H1 (cell line): Measurements from ENCODE around the gene PEX6. TPM values are rescaled to one million over a fixed set of nuclear protein-coding genes. Genes with fewer than 3 reads are reported as not detected.

ENCODE experiments used
- CTCF ChIA-PET: fragments of 300-600 bp; sonication (Branson Sonifier 250); formaldehyde crosslinking; loops from one replicate; lab custom pipeline; 2021; ENCODE audit not compliant: partially characterized antibody; lab: Charles Lee
- POLR2A ChIA-PET: fragments of 300-600 bp; sonication (Branson Sonifier 250); formaldehyde crosslinking; loops from one replicate; lab custom pipeline; 2021; ENCODE audit warnings: inconsistent platforms; ENCODE audit not compliant: partially characterized antibody; lab: Charles Lee
- DNase-seq, 2 experiments: peaks; one replicate each; pipeline versions ENCODE4 v3.0.0 to v3.0.0-alpha.2; 2010 to 2022; ENCODE audit warnings: low spot score in 2 of 2, low read depth in 1 of 2, mixed read lengths in 1 of 2
- FAIRE-seq: peaks from 2 replicates; lab custom pipeline; 2011; peaks lifted over from hg19 to GRCh38; lab: Jason Lieb, UNC
- H2AFZ ChIP-seq: 2 replicates; pipeline ENCODE4 v1.8.1; 2012; ENCODE audit warnings: low read length, inconsistent platforms
- H2AK5ac ChIP-seq: 2 replicates; pipeline ENCODE4 v1.6.1; 2013; ENCODE audit warnings: low read depth, low read length
- H2BK120ac ChIP-seq: replicated peaks from 2 replicates; pipeline ENCODE3; 2013; ENCODE audit warnings: low read depth, low read length, inconsistent platforms
- H2BK12ac ChIP-seq: 2 replicates; pipeline ENCODE4 v1.6.1; 2013; ENCODE audit warnings: low read depth, low read length
- H2BK15ac ChIP-seq: 2 replicates; pipeline ENCODE4 v1.6.1; 2013; ENCODE audit warnings: low read length
- H2BK20ac ChIP-seq: 2 replicates; pipeline ENCODE4 v1.6.1; 2013; ENCODE audit warnings: low read length
- H2BK5ac ChIP-seq: 2 replicates; pipeline ENCODE4 v1.6.1; 2013; ENCODE audit warnings: low read depth, low read length
- H3K14ac ChIP-seq: 2 replicates; pipeline ENCODE4 v1.6.1; 2013; ENCODE audit warnings: inconsistent platforms; ENCODE audit not compliant: insufficient read length
- H3K18ac ChIP-seq: 2 replicates; pipeline ENCODE4 v1.6.1; 2013; ENCODE audit warnings: low read length; ENCODE audit errors: extremely low read depth
- H3K23ac ChIP-seq: 2 replicates; pipeline ENCODE4 v1.6.1; 2013; ENCODE audit warnings: inconsistent platforms; ENCODE audit not compliant: insufficient read length
- H3K23me2 ChIP-seq: 2 replicates; pipeline ENCODE4 v1.6.1; 2013; ENCODE audit warnings: low read depth, low read length
- H3K27ac ChIP-seq: 2 replicates; pipeline ENCODE4 v1.6.1; 2011; ENCODE audit warnings: low read depth, low read length, inconsistent platforms
- H3K27me3 ChIP-seq, 4 experiments: replicated peaks in 1 of 4; 1 replicate in 1 of 4; 2 replicates in 3 of 4; pipeline versions ENCODE4 v1.6.1 to v1.8.1; 2011 to 2013; ENCODE audit warnings: low read length in 3 of 4, mild to moderate bottlenecking in 3 of 4, inconsistent platforms in 2 of 4, mixed read lengths in 2 of 4, moderate library complexity in 1 of 4; ENCODE audit not compliant: control insufficient read depth in 3 of 4, insufficient read depth in 3 of 4; ENCODE audit errors: extremely low read depth in 1 of 4
- H3K36me3 ChIP-seq, 4 experiments: 2 replicates each; pipeline versions ENCODE4 v1.6.1 to v1.8.1; 2011 to 2013; ENCODE audit warnings: mild to moderate bottlenecking in 4 of 4, low read length in 3 of 4, moderate library complexity in 2 of 4, control low read depth in 1 of 4, inconsistent platforms in 1 of 4; ENCODE audit not compliant: insufficient read depth in 4 of 4, control insufficient read depth in 2 of 4
- H3K4ac ChIP-seq: replicated peaks from 2 replicates; pipeline ENCODE3; 2013; ENCODE audit warnings: low read length, low read depth, mixed read lengths, inconsistent platforms; ENCODE audit not compliant: insufficient read length
- H3K4me1 ChIP-seq, 4 experiments: replicated peaks in 1 of 4; 1 replicate in 1 of 4; 2 replicates in 3 of 4; pipeline versions ENCODE4 v1.6.1 to v1.8.1; 2011 to 2013; ENCODE audit warnings: low read length in 3 of 4, inconsistent platforms in 2 of 4, mixed read lengths in 1 of 4; ENCODE audit not compliant: insufficient read depth in 4 of 4, control insufficient read depth in 3 of 4
- H3K4me2 ChIP-seq, 2 experiments: 2 replicates each; pipeline versions ENCODE4 v1.6.1 to v1.8.1; 2011 to 2013; ENCODE audit warnings: low read depth in 2 of 2, low read length in 2 of 2, control low read depth in 1 of 2, inconsistent platforms in 1 of 2, mild to moderate bottlenecking in 1 of 2; ENCODE audit not compliant: insufficient read depth in 1 of 2
- H3K4me3 ChIP-seq, 4 experiments: fragments of 200-600, 300-600 bp in 1 of 4; sonication (generic), shearing (Covaris generic), sonication (Bioruptor Twin) in 1 of 4; 2 replicates each; pipeline versions ENCODE4 v1.5.1 to v1.8.1; 2011 to 2016; ENCODE audit warnings: low read length in 4 of 4, low read depth in 3 of 4, control low read depth in 2 of 4, inconsistent platforms in 2 of 4, mild to moderate bottlenecking in 2 of 4, mixed read lengths in 1 of 4, moderate library complexity in 1 of 4; ENCODE audit not compliant: insufficient read depth in 2 of 4; ENCODE audit errors: extremely low read depth in 1 of 4
- H3K56ac ChIP-seq: replicated peaks from 2 replicates; pipeline ENCODE3; 2013; ENCODE audit warnings: low read depth, mild to moderate bottlenecking, mixed read lengths, low read length, inconsistent platforms; ENCODE audit not compliant: insufficient read length
- H3K79me1 ChIP-seq: 2 replicates; pipeline ENCODE4 v1.6.1; 2013; ENCODE audit warnings: low read depth, low read length, control low read depth
- H3K79me2 ChIP-seq, 2 experiments: 2 replicates each; pipeline versions ENCODE4 v1.6.1 to v1.8.1; 2012 to 2013; ENCODE audit warnings: low read length in 2 of 2, mild to moderate bottlenecking in 2 of 2, inconsistent platforms in 1 of 2; ENCODE audit not compliant: insufficient read depth in 2 of 2, control insufficient read depth in 1 of 2
- H3K9ac ChIP-seq, 4 experiments: replicated peaks in 1 of 4; 1 replicate in 1 of 4; 2 replicates in 3 of 4; pipeline versions ENCODE4 v1.6.1 to v1.8.1; 2011 to 2013; ENCODE audit warnings: low read depth in 3 of 4, low read length in 3 of 4, control low read depth in 2 of 4, mild to moderate bottlenecking in 2 of 4, moderate library complexity in 2 of 4, inconsistent platforms in 1 of 4; ENCODE audit errors: extremely low read depth in 1 of 4
- H3K9me3 ChIP-seq, 2 experiments: 2 replicates each; pipeline versions ENCODE4 v1.6.1 to v1.8.1; 2012 to 2013; ENCODE audit warnings: mild to moderate bottlenecking in 2 of 2, moderate library complexity in 2 of 2, control low read depth in 1 of 2, inconsistent platforms in 1 of 2, low read depth in 1 of 2, low read length in 1 of 2, mixed read lengths in 1 of 2; ENCODE audit not compliant: insufficient read depth in 2 of 2
- H4K20me1 ChIP-seq, 2 experiments: replicated peaks in 1 of 2; 2 replicates each; pipeline versions ENCODE3 to v1.8.1; 2011 to 2013; ENCODE audit warnings: inconsistent platforms in 2 of 2, low read length in 2 of 2, mild to moderate bottlenecking in 1 of 2; ENCODE audit not compliant: insufficient read depth in 2 of 2, control insufficient read depth in 1 of 2
- H4K5ac ChIP-seq: 2 replicates; pipeline ENCODE4 v1.6.1; 2013; ENCODE audit warnings: low read length, low read depth, mixed read lengths, inconsistent platforms; ENCODE audit not compliant: insufficient read length
- H4K8ac ChIP-seq: 2 replicates; pipeline ENCODE4 v1.8.0; 2013; ENCODE audit warnings: mild to moderate bottlenecking, moderate library complexity, low read length, inconsistent platforms; ENCODE audit not compliant: insufficient read depth; ENCODE audit errors: extremely low read depth
- H4K91ac ChIP-seq: replicated peaks from 2 replicates; pipeline ENCODE3; 2013; ENCODE audit warnings: low read length, mixed read lengths, inconsistent platforms; ENCODE audit not compliant: insufficient read length
- HDAC2 ChIP-seq, 2 experiments: fragments of 300-600 bp in 1 of 2; sonication (generic) in 1 of 2; IDR thresholded peaks; 2 replicates each; pipeline ENCODE4 v1.6.1; 2011 to 2012; ENCODE audit warnings: low read depth in 2 of 2, low read length in 2 of 2, mild to moderate bottlenecking in 2 of 2, moderate library complexity in 2 of 2, borderline replicate concordance in 1 of 2, inconsistent platforms in 1 of 2
- RAD21 ChIP-seq, 2 experiments: IDR thresholded peaks in 1 of 2; conservative IDR thresholded peaks in 1 of 2; 2 replicates each; pipeline ENCODE4 v1.6.1; 2011; ENCODE audit warnings: low read depth in 2 of 2, low read length in 2 of 2, improper control_type of control experiment in 1 of 2, inconsistent platforms in 1 of 2, mild to moderate bottlenecking in 1 of 2, moderate library complexity in 1 of 2
- WGBS, 2 experiments: shearing (Covaris generic) in 1 of 2; methylation state at CpG; one replicate each; pipeline versions ENCODE4 v1.1.6 to v1.1.7; 2013 to 2015; ENCODE audit warnings: low lambda C conversion rate in 2 of 2, mixed read lengths in 2 of 2, inconsistent platforms in 1 of 2, low coverage in 1 of 2, missing lambda C conversion rate in 1 of 2; ENCODE audit not compliant: insufficient replicate concordance in 2 of 2, insufficient coverage in 1 of 2, insufficient read length in 1 of 2; ENCODE audit errors: extremely low coverage in 1 of 2, missing lambda C conversion rate in 1 of 2; 5-methylcytosine and 5-hydroxymethylcytosine counted together
- polyA plus RNA-seq, 7 experiments: library from polyadenylated mRNA; depleted of rRNA in 3 of 7; stranded (reverse) in 5 of 7; unstranded in 2 of 7; fragments of >200 nt in 5 of 7; fragments of 200-250 nt in 2 of 7; gene quantifications; 1 replicate in 5 of 7; 2 replicates in 1 of 7; 4 replicates in 1 of 7; pipeline versions ENCODE4 v1.2.1 to v1.2.3, GENCODE V29; 2011 to 2013; ENCODE audit warnings: missing spikeins in 2 of 7, mixed read lengths in 2 of 7
- total RNA-seq: library from RNA; stranded (reverse); fragmentation: NEBNext Ultra II Directional; extraction: Animal tissue kit (Norgen Biotek cat#: 25700); gene quantifications from 2 replicates; pipeline ENCODE4 v1.2.1, GENCODE V29; 2021
- TF ChIP-seq, protein P1 (sequence below), 3 experiments: IDR thresholded peaks; 1 replicate in 2 of 3; 2 replicates in 1 of 3; pipeline versions ENCODE4 v1.5.1 to v1.6.1; 2011; ENCODE audit warnings: low read length in 3 of 3, mild to moderate bottlenecking in 3 of 3, inconsistent platforms in 2 of 3, low read depth in 1 of 3, moderate library complexity in 1 of 3; ENCODE audit not compliant: insufficient read depth in 1 of 3; ENCODE audit errors: control extremely low read depth in 1 of 3
- TF ChIP-seq, protein P2 (sequence below): IDR thresholded peaks from 2 replicates; pipeline ENCODE4 v1.6.1; 2012; ENCODE audit warnings: inconsistent platforms

PEX6 gene
- total and polyA plus RNA-seq, 2 of the 8 experiments (the other 6 are each of a cell fraction or from before 2014, with no cell fraction given), result 6.4 to 12.5 TPM

- Histone ChIP-seq H3K4me3 (no peak overlapping the region), H4K20me1 (peaks cover 0 to 2% of the 10 kb centered on the region in 2 experiments), H2BK120ac (no peak overlapping the region), H4K5ac (no peak overlapping the region), H3K27me3 (peaks cover 0 to 13% (median 10%) of the 10 kb centered on the region in 4 experiments; a peak in 5 of 7 replicates), H3K4me1 (peaks cover 0 to 10% (median 6%) of the 10 kb centered on the region in 4 experiments; a peak in 5 of 7 replicates), H2BK5ac (no peak overlapping the region; the same call in 1 of the 2 replicates), H2AK5ac (no peak overlapping the region), H3K23ac (no peak overlapping the region), H3K4me2 (no peak overlapping the region), H3K27ac (no peak overlapping the region), H3K23me2 (peaks cover 10% of the 10 kb centered on the region), H3K14ac (no peak overlapping the region), H2AFZ (no peak overlapping the region), H3K9me3 (no peaks in the 10 kb centered on the region), H3K9ac (no peak overlapping the region), H2BK12ac (0 out of 2 replicates have a peak overlapping the region, but pooled peaks have one; percentile 68), H2BK20ac (no peak overlapping the region), H3K4ac (no peak overlapping the region), H4K8ac (peak overlapping the region; percentile 26; the same call in 1 of the 2 replicates), H3K18ac (peak overlapping the region; percentile 71; the same call in 1 of the 2 replicates), H3K56ac (no peak overlapping the region), H3K79me1 (no peaks in the 10 kb centered on the region; the same call in 1 of the 2 replicates), H2BK15ac (no peak overlapping the region), H4K91ac (no peak overlapping the region), H3K79me2 (no peaks in the 10 kb centered on the region), H3K36me3 (peaks cover 0 to 2% (median 0%) of the 10 kb centered on the region in 4 experiments; a peak in 1 of 8 replicates)
- FAIRE-seq (no peak), DNase-seq (peak; percentile 64 to 82)
- ChIA-PET POLR2A (interaction anchor here (0.6 to 5.3 kb wide), 18 partner anchors 11 to 158 kb away, joined by 3 to 27 read pairs (median 4); partner anchors contain the start of genes CNPY3, CUL7, PEX6 and PPP2R5D), CTCF (interaction anchor here (0.6 to 4.3 kb wide), 33 partner anchors 8 to 392 kb away, joined by 3 to 33 read pairs (median 5); partner anchors contain the start of genes CNPY3, PEX6 and PPP2R5D)
- 78% methylated on average over 9 of the region's 9 CpGs; no CpG with 5 or more reads in 1 of the 2 experiments for WGBS, 2 experiments
- TF ChIP-seq, protein P1, sequence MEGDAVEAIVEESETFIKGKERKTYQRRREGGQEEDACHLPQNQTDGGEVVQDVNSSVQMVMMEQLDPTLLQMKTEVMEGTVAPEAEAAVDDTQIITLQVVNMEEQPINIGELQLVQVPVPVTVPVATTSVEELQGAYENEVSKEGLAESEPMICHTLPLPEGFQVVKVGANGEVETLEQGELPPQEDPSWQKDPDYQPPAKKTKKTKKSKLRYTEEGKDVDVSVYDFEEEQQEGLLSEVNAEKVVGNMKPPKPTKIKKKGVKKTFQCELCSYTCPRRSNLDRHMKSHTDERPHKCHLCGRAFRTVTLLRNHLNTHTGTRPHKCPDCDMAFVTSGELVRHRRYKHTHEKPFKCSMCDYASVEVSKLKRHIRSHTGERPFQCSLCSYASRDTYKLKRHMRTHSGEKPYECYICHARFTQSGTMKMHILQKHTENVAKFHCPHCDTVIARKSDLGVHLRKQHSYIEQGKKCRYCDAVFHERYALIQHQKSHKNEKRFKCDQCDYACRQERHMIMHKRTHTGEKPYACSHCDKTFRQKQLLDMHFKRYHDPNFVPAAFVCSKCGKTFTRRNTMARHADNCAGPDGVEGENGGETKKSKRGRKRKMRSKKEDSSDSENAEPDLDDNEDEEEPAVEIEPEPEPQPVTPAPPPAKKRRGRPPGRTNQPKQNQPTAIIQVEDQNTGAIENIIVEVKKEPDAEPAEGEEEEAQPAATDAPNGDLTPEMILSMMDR (IDR thresholded peaks at IDR 0.05; ENCODE audit: control extremely low read depth in 1 of 3, insufficient read depth in 1 of 3, low read depth in 1 of 3, low read length in 3 of 3), result peak in 2 of 3 experiments; percentile 50 to 63; a peak in 3 of 4 replicates
- TF ChIP-seq HDAC2 (IDR thresholded peaks at IDR 0.05; ENCODE audit: borderline replicate concordance in 1 of 2, low read depth in 2 of 2, low read length in 2 of 2), result no peak
- TF ChIP-seq RAD21 (IDR thresholded peaks at IDR 0.05 in 1 of 2, conservative IDR thresholded peaks at IDR 0.05 in 1 of 2; ENCODE audit: low read depth in 2 of 2, low read length in 2 of 2), result peak; percentile 69 to 79
- TF ChIP-seq, protein P2, sequence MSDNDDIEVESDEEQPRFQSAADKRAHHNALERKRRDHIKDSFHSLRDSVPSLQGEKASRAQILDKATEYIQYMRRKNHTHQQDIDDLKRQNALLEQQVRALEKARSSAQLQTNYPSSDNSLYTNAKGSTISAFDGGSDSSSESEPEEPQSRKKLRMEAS, result no peak
Observed at GRCh38 chr6:42963855-42964605, 15.0 kb downstream of the PEX6 start.
